Bronchial epithelial cell (primary cell): ENCODE data around the gene PTH1R. TPM values are rescaled to one million over a fixed set of nuclear protein-coding genes. Genes with fewer than 3 reads are reported as not detected.

Experiments
- DNase-seq: peaks from one replicate; pipeline ENCODE4 v3.0.0-alpha.2; 2010; ENCODE audit warnings: low read depth
- FAIRE-seq: peaks from 2 replicates; lab custom pipeline; 2011; peaks lifted over from hg19 to GRCh38; lab: Jason Lieb, UNC
- H3K27me3 ChIP-seq: 2 replicates; pipeline ENCODE4 v1.5.1; 2011; ENCODE audit warnings: low read length; ENCODE audit not compliant: control insufficient read depth, insufficient read depth
- H3K36me3 ChIP-seq: 2 replicates; pipeline ENCODE4 v1.5.1; 2011; ENCODE audit warnings: low read length; ENCODE audit not compliant: control insufficient read depth, insufficient read depth
- H3K4me3 ChIP-seq: 2 replicates; pipeline ENCODE4 v1.5.1; 2011; ENCODE audit warnings: mild to moderate bottlenecking, low read depth, low read length, control low read depth
- total RNA-seq: library from RNA; depleted of rRNA; stranded (reverse); fragments of >200 nt; gene quantifications from 2 replicates; pipeline ENCODE4 v1.2.1, GENCODE V29; 2014
- TF ChIP-seq, protein P1 (sequence below): IDR thresholded peaks from 2 replicates; pipeline ENCODE4 v1.5.1; 2011; ENCODE audit warnings: mild to moderate bottlenecking, moderate library complexity, low read length, control low read depth, inconsistent platforms; ENCODE audit not compliant: insufficient read depth, severe bottlenecking

Gene PTH1R
- total RNA-seq, 1 donor from 2014 or later: not detected

DNA sequence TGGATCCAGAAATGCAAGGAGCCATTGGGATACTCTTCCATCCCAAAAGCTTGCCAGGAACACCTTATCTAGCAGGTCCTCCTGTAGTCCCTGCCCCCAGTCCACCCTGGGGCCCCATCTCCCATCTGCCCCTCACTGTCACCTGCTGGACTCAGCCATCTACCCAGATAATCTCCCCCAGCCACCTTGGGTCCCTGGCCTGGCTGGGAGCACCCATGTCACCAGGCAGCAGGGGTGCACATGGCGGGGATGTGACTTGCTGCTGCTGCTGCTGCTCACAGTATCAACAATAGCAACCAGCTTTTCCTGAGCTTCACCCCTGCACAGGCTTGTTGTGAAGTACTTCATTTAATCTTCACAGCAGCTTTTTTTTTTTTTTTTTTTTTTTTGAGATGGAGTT, 12.6 kb downstream of the PTH1R start:
- DNase-seq (no peak), FAIRE-seq (no peak)
- Histone ChIP-seq H3K27me3 (peaks cover 15% of the 10 kb centered on the region), H3K4me3 (no peak overlapping the region), H3K36me3 (no peaks in the 10 kb centered on the region)
- TF ChIP-seq, protein P1, sequence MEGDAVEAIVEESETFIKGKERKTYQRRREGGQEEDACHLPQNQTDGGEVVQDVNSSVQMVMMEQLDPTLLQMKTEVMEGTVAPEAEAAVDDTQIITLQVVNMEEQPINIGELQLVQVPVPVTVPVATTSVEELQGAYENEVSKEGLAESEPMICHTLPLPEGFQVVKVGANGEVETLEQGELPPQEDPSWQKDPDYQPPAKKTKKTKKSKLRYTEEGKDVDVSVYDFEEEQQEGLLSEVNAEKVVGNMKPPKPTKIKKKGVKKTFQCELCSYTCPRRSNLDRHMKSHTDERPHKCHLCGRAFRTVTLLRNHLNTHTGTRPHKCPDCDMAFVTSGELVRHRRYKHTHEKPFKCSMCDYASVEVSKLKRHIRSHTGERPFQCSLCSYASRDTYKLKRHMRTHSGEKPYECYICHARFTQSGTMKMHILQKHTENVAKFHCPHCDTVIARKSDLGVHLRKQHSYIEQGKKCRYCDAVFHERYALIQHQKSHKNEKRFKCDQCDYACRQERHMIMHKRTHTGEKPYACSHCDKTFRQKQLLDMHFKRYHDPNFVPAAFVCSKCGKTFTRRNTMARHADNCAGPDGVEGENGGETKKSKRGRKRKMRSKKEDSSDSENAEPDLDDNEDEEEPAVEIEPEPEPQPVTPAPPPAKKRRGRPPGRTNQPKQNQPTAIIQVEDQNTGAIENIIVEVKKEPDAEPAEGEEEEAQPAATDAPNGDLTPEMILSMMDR: no peak

DNA sequence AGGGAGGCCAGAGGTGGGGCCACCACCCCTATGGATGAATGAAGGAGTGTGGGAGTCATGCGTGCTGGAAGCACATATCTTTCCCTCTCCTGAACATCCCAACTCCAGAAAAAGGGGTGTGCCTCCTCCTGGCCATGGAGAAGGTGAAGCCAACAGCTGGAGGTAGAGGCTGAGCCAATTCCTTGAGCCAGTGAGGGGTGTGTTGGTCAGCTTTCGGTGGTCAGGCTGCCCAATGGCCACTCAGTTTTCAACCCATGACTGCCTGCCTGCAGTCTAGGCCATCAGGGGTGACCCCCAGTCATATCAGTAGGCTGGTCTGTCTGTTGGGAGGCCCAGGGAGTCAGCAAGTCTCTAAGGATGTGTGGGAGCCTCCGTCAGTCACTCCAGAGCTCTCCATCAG, 13.6 kb downstream of the PTH1R start:
- TF ChIP-seq, protein P1: no peak
- Histone ChIP-seq H3K36me3 (no peaks in the 10 kb centered on the region), H3K4me3 (no peak overlapping the region), H3K27me3 (peaks cover 15% of the 10 kb centered on the region)
- DNase-seq (no peak), FAIRE-seq (no peak)

DNA sequence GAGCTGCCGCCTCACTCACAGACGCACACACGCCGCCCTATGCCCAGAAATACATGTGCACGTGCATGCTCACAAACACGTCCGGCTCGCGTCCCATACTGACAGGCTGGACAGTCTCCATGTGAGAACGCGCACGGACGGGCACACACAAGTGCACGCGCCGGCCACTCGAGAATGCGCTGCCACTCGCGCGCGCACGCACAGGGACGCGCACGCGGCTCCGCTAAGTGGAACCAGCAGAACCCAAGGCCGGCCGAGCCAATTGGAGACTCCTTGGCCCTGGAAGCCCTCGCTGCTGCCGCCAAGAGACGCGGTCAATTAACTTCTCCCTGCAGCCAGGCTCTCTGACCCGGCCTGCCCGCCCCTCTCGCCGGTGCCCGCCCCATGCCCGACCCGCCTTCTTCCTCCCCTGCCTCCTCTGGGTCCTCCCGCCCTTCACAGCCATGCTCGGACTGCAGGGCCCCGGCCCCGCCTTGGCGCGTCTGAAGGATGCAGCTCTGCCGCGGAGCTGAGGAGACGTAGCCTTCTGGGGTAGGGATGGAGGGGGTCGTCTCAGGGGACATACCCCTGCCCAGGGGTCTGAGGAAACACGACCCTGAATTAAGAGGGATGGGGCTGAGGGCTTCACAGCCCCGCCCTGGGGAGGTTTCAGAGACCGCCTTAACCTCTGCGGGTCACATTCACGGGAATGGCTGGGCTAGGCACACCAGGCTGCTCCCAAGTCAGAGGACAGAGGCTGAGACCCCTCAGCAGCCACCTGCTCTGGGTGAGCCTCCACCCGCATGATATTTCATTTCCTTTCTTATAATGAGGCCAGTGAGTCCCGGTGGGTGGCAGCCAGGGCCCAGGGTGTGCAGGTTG, 15.0 kb downstream of the PTH1R start:
- FAIRE-seq: no peak
- TF ChIP-seq, protein P1: no peak
- Histone ChIP-seq H3K4me3 (peak overlapping the region; percentile 28), H3K27me3 (peaks cover 14% of the 10 kb centered on the region), H3K36me3 (no peaks in the 10 kb centered on the region)
- peak; percentile 18 for DNase-seq

DNA sequence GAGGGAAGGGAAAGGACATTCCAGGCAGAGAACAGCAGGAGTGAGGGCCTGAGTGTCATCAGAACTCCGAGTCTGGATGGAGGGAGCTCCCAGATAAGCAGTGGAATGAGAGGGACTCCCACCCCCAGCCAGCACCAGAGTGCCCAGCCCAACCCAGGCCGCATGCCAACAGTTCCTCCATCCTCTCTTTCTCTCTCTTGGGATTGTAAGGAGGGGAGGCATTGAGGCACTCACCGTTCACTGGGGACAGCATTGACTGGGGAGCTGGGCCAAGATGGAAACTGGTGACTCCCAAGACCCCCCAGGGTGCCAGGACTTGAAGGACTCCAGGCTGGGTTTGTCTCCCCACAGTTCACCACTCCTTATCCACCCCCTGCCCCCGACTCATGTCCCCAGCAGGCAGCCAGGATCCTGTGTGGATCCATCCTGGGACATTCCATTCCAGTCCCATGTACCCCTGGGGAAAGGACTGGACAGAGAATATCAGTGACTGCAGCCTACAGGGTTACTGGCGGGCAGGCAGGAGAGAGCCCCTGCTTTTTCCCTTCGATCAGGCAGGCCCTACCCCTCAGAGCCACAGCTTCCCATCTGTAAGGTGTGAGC, 15.7 kb downstream of the PTH1R start:
- H3K4me3 ChIP-seq: no peak overlapping the region
- H3K27me3 ChIP-seq: peaks cover 14% of the 10 kb centered on the region

DNA sequence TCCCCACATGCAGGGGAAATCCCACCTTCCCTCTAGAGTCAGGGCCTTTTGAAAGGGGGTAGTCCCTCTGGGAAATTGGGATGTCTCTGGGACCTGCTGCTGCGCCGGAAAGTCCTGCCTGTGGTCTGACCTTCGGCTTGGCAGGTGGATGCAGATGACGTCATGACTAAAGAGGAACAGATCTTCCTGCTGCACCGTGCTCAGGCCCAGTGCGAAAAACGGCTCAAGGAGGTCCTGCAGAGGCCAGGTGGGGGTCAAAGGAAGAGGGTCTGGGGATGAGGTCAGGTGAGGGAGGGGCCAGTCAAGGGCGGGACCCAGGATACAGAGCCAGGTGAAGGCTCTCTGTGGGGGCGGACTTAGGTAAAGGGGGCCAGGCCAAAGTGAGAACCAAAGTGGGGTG, 16.2 kb downstream of the PTH1R start:
- Histone ChIP-seq H3K4me3 (no peak overlapping the region), H3K36me3 (no peaks in the 10 kb centered on the region), H3K27me3 (peaks cover 15% of the 10 kb centered on the region)
- TF ChIP-seq, protein P1: no peak
- DNase-seq (no peak), FAIRE-seq (no peak)

More for the DNA sequence above, 15.7 kb downstream of the PTH1R start:
- no peaks in the 10 kb centered on the region for H3K36me3 ChIP-seq
- peak; percentile 52 for FAIRE-seq
- DNase-seq: no peak
- TF ChIP-seq, protein P1: no peak
